HCT116 (cell line): ENCODE data around the gene COA7. TPM values are rescaled to one million over a fixed set of nuclear protein-coding genes. Genes with fewer than 3 reads are reported as not detected.

ENCODE experiments used
- total RNA-seq: library from RNA; stranded (reverse); gene quantifications from one replicate; pipeline ENCODE4 v1.2.1, GENCODE V29; 2021; ENCODE audit not compliant: unreplicated experiment

COA7 gene
- total RNA-seq, 1 experiment from 2014 or later = 43.6 TPM

Other genes starting within 250 kb of the COA7 start
- 50.0 TPM for gene TUT4, start 145.3 kb downstream of the COA7 start, total RNA-seq
- not detected for gene GPX7, start 96.0 kb downstream of the COA7 start, total RNA-seq
- not detected for gene SHISAL2A, start 65.2 kb downstream of the COA7 start, total RNA-seq
- gene ZYG11B, start 28.1 kb upstream of the COA7 start, total RNA-seq = 20.7 TPM
- 0.05 TPM for gene ZYG11A, start 144.4 kb upstream of the COA7 start, total RNA-seq
- 50.4 TPM for gene ECHDC2, start 223.4 kb upstream of the COA7 start, total RNA-seq
- gene SCP2, start 228.9 kb upstream of the COA7 start, total RNA-seq = 62.0 TPM